HG03039 (cell line): ENCODE results near the gene CIB4.

ENCODE experiments used
- ATAC-seq: cut with Tn5 transposase; IDR thresholded peaks from one replicate; pipeline ENCODE4 v1.9.1; 2021; ENCODE audit warnings: mild to moderate bottlenecking, moderate library complexity; ENCODE audit not compliant: unreplicated experiment

CIB4 gene

DNA sequence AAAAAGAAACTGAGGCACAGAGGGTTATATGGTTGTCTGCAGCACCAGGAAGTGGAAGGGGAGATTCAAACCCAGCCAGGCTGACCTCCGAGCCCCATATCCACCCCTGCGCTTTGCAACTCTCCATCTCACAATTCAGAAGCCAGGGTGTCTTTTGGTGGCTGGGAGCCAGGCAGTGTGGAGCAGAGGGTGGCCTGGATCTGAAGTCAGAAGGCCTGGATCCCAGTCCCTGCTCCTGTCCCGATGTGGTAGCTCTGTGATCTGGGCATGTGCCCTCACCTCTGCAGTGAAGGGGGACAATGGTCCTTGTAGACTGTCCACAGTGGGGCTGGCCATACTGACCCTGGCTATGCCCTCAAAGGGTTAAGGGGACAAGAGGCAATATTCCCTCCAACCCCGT is 57.0 kb downstream of the CIB4 start:
- no peak for ATAC-seq

DNA sequence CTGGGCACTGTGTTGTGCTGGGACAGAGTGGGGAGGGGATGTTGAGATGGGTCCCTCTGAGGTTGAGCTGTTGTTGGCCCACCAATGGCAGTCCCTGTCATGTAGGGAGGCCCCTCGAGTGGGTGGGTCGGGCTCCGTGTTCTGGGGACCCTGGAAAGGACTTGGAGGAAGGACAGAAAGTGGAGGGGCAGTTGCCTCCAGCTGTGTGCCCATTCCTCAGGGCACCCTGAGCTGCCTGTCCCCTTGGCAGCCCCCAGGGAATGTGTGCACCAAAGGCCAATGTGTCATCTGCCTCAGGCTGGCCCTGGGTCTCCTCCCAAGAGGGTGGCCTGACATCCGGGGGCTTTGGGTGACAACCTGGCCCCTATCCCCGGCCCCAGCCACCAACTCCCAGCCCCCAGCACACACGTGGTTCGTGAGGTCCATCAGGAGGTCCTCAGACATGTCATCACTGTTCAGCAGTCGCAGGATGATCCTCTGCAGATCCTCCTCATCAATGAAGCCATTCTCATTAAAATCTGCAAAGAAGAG is 57.7 kb downstream of the CIB4 start:
- ATAC-seq = no peak

DNA sequence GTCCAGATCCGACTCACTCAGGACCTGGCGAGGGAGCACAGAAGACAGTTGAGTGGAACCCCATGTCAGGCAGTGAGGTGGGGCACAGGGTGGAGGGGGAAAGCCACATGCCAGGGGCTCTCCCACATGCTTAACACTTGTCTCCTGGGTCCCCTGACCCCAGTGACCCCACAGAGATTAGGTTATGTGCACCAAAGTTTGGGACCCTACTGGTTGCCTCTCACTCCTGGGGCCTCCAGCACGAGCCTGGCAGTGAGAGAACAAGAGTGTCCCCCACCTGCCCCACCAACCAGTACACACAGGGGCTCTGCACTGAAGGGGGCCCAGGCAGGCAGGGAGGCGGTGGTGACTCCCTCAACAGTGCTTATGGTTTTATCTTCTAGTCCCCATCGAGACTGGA is 58.3 kb downstream of the CIB4 start:
- no peak for ATAC-seq

DNA sequence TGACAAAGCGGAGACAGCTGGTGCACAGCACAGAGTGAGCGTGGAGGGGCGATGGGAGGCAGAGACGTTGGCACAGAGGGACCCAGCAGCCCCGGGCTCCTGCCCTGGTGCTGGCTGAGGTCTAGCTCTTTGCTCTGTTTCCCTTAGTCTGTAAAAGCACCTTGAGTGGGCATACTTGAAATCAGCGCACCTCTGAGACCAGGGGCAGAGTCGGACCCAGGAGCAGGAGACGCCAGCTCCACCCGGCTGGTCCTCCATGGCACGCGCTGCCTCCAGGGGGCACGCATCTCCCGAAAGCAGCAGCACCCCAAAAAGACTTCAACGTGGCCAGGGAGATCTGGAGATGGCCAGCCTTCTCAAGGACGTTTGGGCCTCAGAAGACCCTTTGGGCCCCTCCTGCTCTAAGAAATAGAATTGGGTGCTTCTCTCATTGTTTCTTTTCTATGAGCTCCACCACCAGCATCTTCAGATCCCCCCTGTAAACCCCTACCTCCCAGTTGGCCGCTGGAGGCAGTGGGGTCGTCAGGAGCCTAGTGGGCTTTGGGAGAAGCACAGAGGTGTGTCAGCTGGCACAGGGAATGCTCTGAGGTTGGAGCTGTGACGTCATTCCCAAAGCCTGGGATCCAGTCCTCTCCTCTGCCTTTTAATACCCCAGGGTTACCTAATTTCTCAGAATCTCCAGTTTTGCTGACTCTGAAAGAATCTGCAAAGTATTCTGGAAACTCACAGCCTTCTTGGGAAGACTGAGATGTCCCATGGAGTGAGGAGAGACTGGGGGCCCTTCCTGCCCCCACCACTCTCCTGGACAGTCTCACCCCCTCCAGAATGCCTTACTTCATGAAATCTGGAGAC is 58.9 kb downstream of the CIB4 start:
- no peak for ATAC-seq

- ATAC-seq = no peak
These were observed 59.7 kb downstream of the CIB4 start for GRCh38 chr2:26581266-26581990.

DNA sequence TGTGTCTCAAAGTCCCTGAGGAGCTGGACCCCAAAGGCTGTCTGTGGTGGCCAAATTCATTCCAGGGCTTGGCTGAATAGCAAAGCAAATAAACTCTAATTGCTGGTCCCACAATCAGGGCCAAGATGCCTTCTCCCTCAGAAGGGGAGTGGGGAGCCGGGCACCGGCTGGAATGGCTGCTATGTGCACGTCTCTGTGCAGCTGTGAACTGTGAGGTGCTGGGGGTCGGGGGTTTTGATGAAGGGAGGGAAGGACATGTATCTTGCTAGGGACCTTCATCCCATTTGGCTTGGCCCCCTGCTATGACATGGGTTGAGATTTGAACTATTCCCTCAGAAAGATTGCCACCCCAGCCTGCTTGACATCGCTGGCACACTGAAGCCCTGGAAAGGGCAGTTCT is 60.4 kb downstream of the CIB4 start:
- no peak for ATAC-seq

DNA sequence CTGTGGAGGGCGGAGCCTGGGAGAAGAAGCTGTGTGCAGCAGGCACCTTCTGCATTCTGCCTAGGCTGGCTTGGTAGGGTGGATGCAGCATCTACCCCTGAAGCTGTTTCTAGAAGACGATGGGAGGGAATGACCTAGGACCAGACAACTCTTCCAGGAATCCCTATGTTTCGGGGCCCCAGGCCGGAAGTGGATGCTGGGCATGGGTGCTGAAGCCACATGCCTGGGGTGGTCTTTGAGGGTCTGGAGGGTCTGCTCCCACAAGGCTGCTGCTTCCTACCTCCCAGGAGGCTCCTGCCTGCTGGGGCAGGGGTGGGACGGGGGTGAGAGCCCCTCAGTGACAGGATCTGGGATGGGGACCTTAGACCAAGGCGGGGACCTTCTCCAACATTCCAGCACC is 61.0 kb downstream of the CIB4 start:
- no peak for ATAC-seq

GRCh38 chr2:26579723-26580040 is 61.5 kb downstream of the CIB4 start:
- no peak for ATAC-seq

DNA sequence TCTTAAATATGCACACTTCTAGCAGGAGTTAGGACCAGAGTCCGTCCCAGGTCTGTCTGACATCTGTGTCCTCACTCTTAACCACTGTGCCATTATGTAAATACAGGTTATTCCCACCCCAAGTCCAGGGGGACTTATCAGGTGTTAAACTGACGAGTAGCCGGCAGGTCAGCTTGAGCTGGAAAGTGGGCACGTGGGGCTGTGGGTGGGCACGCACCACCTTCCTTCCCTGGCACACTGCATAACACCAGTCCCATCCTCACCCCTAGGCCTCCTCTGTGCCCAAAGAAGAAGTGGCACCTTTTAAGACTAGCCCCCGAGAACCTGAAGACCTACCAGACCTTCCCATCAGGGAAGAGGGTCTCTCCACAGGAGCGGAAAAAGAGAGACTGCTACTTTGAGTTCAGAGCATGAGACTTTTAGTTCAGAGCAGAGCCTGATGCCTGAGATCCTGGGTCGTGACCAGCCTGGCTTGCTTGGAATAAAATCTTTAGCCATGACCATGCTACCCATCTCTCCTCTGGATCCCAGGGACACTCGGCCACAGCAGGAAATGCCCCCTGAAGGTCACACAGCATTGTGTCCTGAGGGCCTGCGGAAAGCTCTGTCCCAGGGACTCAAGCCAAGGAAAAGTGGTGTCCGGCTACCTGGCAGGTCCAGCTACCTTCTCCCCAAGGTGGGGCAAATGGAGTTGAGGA is 62.0 kb downstream of the CIB4 start:
- ATAC-seq = no peak

GRCh38 chr2:26578581-26578980 is 62.6 kb downstream of the CIB4 start:
- no peak for ATAC-seq

DNA sequence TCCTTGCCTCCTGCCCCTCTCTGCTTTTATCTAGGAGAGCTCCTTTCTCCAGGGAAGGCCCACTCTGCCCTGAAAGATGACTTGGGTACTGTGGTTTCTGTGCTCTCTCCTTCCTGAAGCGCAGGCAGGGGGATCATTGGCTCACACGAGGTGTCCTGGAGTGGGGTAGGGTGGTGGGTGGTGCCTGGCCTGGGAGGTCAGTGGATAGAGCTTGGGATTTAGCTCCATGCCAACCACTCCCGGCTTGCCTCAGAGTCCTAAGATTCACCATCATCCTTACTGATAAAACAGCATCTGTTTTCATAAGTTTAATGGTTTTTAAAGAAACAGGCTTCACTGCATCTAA is 63.1 kb downstream of the CIB4 start:
- no peak for ATAC-seq

GRCh38 chr2:26577442-26578112 is 63.6 kb downstream of the CIB4 start:
- ATAC-seq = no peak

DNA sequence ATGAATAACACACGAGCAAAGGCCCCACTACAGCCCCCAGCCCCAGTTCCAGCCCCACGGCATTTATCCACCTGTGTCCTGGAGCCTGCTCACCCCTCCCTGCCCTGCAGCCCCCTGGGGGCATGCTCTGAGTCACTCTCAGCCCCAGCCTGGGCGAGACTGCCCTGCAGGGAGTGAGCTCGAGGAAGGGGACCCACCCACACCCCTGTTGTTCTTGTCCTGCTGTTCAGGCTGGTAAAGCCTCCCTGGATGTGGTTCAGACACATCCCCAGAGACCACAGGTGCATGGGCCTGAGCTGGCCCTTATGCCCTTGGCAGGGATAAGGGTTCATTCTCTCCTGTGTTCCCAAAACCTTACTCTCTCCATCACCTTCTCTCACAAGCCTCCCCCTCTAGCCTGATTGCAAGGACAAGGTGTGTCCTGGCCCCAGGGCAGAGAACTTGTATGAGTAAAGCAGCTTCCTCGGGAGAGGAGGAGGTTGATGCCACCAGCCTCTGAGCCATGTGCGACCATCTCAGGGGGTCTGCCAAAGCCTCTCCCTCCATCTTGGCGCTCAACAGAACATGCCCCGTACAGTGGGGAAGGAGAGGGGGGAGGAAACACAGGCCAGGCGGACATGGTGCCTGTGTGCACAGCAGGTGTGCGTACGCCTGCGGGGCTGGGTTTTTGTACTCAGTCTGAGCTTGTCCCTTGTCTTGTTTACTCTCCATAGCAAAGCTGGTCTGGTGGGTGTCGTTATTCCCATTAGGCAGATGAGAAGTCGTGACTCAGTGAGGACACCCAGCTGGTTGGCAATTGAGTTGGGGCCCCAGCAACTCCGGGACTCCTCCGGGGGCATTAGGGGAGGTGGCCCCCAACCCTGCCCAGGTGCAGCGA is 64.4 kb downstream of the CIB4 start:
- ATAC-seq = no peak

- ATAC-seq = no peak
These were observed 65.2 kb downstream of the CIB4 start for GRCh38 chr2:26575836-26576564.

GRCh38 chr2:26574900-26575560 is 66.1 kb downstream of the CIB4 start:
- no peak for ATAC-seq

DNA sequence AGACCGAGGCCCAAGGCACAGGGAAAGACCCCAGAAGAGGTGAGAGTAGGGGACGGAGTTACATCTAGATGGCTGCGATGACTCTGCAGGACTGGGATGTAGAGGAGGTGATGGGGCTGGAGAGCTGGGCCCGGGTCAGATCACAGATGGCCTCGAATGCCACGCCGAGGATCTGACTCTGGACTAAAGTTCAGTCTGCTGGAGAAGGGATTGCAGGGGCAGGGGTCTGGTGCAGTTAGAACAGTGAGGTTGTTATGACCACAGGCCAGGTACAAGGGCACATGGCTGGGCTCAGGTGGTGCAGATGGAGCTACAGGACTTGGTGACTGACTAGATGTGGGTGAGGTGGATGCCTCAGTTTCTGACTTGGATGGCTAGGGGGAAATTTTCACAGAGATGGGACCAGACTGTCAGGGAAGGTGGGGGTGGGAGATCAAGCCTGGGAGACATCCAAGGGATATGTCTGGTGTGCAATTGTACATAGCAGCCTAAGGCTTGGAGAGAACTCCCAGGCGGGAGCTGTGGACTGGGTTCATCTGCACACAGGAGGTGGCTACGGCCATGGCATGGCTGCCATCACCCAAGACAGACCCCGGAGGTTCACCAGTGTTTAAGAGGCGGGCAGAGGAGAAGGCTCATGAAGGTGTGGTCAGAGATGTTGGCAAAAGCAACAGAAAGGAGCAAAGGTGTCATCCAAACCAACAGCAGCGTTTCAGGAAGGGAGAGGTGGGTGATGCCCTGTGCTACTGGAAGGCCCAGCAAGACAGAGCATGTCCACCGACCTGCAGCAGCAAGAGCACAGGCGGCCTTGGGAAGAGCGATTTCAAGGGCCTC is 66.9 kb downstream of the CIB4 start:
- no peak for ATAC-seq

GRCh38 chr2:26573241-26573925 is 67.8 kb downstream of the CIB4 start:
- no peak for ATAC-seq

GRCh38 chr2:26572591-26572990 is 68.6 kb downstream of the CIB4 start:
- no peak for ATAC-seq
